ENCODE measurements around the gene FAM25G. TPM values are rescaled to one million over a fixed set of nuclear protein-coding genes. Genes with fewer than 3 reads are reported as not detected.

FAM25G gene
- total and polyA plus RNA-seq, 2 of the 13 experiments (the other 11 are each of a cell fraction or from before 2014, with no cell fraction given), result not detected

DNA sequence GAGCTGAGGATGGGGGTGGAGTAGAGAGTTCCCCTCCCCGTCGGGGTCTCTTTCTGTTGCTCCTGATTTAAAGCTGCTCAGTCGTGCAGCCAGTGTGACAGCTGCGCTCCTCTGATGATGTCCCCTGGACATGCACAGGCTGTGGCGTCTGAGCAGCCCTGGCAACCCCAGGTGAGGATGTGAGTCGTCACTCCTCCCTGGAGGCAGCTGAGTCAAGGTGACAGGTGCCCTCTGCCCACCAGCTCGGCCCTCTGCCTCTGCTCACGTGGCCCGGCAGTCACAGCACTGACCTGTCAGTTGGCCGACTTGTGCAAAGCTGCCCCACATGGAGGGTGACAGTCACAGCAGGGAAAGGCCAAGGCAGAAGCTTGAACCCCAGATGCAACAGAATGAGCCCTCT, 41.5 kb downstream of the FAM25G start (continued):
- TF ChIP-seq, protein P1, sequence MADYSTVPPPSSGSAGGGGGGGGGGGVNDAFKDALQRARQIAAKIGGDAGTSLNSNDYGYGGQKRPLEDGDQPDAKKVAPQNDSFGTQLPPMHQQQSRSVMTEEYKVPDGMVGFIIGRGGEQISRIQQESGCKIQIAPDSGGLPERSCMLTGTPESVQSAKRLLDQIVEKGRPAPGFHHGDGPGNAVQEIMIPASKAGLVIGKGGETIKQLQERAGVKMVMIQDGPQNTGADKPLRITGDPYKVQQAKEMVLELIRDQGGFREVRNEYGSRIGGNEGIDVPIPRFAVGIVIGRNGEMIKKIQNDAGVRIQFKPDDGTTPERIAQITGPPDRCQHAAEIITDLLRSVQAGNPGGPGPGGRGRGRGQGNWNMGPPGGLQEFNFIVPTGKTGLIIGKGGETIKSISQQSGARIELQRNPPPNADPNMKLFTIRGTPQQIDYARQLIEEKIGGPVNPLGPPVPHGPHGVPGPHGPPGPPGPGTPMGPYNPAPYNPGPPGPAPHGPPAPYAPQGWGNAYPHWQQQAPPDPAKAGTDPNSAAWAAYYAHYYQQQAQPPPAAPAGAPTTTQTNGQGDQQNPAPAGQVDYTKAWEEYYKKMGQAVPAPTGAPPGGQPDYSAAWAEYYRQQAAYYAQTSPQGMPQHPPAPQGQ (CRISPR knock-in tag; IDR thresholded peaks at IDR 0.05; ENCODE audit: borderline replicate concordance), result no peak
- no peak for TF ChIP-seq CCDC6 (CRISPR knock-in tag; IDR thresholded peaks at IDR 0.05)
- TF ChIP-seq ZIK1 (CRISPR knock-in tag; IDR thresholded peaks at IDR 0.05; ENCODE audit: borderline replicate concordance, low read depth), result no peak
- TF ChIP-seq TMF1 (CRISPR knock-in tag; IDR thresholded peaks at IDR 0.05; ENCODE audit: low read depth), result no peak
- TF ChIP-seq, protein P2, sequence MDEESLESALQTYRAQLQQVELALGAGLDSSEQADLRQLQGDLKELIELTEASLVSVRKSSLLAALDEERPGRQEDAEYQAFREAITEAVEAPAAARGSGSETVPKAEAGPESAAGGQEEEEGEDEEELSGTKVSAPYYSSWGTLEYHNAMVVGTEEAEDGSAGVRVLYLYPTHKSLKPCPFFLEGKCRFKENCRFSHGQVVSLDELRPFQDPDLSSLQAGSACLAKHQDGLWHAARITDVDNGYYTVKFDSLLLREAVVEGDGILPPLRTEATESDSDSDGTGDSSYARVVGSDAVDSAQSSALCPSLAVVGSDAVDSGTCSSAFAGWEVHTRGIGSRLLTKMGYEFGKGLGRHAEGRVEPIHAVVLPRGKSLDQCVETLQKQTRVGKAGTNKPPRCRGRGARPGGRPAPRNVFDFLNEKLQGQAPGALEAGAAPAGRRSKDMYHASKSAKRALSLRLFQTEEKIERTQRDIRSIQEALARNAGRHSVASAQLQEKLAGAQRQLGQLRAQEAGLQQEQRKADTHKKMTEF (CRISPR knock-in tag; IDR thresholded peaks at IDR 0.05), result no peak
- no peak for TF ChIP-seq ZFP36L2 (CRISPR knock-in tag; IDR thresholded peaks at IDR 0.05)
- TF ChIP-seq, protein P3, sequence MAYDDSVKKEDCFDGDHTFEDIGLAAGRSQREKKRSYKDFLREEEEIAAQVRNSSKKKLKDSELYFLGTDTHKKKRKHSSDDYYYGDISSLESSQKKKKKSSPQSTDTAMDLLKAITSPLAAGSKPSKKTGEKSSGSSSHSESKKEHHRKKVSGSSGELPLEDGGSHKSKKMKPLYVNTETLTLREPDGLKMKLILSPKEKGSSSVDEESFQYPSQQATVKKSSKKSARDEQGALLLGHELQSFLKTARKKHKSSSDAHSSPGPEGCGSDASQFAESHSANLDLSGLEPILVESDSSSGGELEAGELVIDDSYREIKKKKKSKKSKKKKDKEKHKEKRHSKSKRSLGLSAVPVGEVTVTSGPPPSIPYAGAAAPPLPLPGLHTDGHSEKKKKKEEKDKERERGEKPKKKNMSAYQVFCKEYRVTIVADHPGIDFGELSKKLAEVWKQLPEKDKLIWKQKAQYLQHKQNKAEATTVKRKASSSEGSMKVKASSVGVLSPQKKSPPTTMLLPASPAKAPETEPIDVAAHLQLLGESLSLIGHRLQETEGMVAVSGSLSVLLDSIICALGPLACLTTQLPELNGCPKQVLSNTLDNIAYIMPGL (CRISPR knock-in tag; IDR thresholded peaks at IDR 0.05; ENCODE audit: borderline replicate concordance in 1 of 2, low read depth in 1 of 2), result no peak
- no peak for TF ChIP-seq GATA4 (IDR thresholded peaks at IDR 0.05; ENCODE audit: borderline replicate concordance, low read depth)
- TF ChIP-seq, protein P4, sequence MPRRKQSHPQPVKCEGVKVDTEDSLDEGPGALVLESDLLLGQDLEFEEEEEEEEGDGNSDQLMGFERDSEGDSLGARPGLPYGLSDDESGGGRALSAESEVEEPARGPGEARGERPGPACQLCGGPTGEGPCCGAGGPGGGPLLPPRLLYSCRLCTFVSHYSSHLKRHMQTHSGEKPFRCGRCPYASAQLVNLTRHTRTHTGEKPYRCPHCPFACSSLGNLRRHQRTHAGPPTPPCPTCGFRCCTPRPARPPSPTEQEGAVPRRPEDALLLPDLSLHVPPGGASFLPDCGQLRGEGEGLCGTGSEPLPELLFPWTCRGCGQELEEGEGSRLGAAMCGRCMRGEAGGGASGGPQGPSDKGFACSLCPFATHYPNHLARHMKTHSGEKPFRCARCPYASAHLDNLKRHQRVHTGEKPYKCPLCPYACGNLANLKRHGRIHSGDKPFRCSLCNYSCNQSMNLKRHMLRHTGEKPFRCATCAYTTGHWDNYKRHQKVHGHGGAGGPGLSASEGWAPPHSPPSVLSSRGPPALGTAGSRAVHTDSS (CRISPR knock-in tag; conservative IDR thresholded peaks at IDR 0.05), result no peak
- TF ChIP-seq, protein P5, sequence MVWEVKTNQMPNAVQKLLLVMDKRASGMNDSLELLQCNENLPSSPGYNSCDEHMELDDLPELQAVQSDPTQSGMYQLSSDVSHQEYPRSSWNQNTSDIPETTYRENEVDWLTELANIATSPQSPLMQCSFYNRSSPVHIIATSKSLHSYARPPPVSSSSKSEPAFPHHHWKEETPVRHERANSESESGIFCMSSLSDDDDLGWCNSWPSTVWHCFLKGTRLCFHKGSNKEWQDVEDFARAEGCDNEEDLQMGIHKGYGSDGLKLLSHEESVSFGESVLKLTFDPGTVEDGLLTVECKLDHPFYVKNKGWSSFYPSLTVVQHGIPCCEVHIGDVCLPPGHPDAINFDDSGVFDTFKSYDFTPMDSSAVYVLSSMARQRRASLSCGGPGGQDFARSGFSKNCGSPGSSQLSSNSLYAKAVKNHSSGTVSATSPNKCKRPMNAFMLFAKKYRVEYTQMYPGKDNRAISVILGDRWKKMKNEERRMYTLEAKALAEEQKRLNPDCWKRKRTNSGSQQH (CRISPR knock-in tag; IDR thresholded peaks at IDR 0.05; ENCODE audit: low read depth), result no peak
- TF ChIP-seq, protein P6, sequence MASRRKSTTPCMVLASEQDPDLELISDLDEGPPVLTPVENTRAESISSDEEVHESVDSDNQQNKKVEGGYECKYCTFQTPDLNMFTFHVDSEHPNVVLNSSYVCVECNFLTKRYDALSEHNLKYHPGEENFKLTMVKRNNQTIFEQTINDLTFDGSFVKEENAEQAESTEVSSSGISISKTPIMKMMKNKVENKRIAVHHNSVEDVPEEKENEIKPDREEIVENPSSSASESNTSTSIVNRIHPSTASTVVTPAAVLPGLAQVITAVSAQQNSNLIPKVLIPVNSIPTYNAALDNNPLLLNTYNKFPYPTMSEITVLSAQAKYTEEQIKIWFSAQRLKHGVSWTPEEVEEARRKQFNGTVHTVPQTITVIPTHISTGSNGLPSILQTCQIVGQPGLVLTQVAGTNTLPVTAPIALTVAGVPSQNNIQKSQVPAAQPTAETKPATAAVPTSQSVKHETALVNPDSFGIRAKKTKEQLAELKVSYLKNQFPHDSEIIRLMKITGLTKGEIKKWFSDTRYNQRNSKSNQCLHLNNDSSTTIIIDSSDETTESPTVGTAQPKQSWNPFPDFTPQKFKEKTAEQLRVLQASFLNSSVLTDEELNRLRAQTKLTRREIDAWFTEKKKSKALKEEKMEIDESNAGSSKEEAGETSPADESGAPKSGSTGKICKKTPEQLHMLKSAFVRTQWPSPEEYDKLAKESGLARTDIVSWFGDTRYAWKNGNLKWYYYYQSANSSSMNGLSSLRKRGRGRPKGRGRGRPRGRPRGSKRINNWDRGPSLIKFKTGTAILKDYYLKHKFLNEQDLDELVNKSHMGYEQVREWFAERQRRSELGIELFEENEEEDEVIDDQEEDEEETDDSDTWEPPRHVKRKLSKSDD (CRISPR knock-in tag; IDR thresholded peaks at IDR 0.05; ENCODE audit: low read depth), result no peak
- no peak for TF ChIP-seq ZNF7 (CRISPR knock-in tag; IDR thresholded peaks at IDR 0.05)
- TF ChIP-seq, protein P7, sequence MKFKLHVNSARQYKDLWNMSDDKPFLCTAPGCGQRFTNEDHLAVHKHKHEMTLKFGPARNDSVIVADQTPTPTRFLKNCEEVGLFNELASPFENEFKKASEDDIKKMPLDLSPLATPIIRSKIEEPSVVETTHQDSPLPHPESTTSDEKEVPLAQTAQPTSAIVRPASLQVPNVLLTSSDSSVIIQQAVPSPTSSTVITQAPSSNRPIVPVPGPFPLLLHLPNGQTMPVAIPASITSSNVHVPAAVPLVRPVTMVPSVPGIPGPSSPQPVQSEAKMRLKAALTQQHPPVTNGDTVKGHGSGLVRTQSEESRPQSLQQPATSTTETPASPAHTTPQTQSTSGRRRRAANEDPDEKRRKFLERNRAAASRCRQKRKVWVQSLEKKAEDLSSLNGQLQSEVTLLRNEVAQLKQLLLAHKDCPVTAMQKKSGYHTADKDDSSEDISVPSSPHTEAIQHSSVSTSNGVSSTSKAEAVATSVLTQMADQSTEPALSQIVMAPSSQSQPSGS (CRISPR knock-in tag; IDR thresholded peaks at IDR 0.05), result no peak

All from HepG2 (cell line).